ENCODE measurements around the gene TK1.
"Not testable (repeated sequence)": the region's sequence is repeated elsewhere in the genome, so short reads cannot be mapped to it uniquely, and the experiment has no call there.

The TK1 gene, protein sequence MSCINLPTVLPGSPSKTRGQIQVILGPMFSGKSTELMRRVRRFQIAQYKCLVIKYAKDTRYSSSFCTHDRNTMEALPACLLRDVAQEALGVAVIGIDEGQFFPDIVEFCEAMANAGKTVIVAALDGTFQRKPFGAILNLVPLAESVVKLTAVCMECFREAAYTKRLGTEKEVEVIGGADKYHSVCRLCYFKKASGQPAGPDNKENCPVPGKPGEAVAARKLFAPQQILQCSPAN

DNA sequence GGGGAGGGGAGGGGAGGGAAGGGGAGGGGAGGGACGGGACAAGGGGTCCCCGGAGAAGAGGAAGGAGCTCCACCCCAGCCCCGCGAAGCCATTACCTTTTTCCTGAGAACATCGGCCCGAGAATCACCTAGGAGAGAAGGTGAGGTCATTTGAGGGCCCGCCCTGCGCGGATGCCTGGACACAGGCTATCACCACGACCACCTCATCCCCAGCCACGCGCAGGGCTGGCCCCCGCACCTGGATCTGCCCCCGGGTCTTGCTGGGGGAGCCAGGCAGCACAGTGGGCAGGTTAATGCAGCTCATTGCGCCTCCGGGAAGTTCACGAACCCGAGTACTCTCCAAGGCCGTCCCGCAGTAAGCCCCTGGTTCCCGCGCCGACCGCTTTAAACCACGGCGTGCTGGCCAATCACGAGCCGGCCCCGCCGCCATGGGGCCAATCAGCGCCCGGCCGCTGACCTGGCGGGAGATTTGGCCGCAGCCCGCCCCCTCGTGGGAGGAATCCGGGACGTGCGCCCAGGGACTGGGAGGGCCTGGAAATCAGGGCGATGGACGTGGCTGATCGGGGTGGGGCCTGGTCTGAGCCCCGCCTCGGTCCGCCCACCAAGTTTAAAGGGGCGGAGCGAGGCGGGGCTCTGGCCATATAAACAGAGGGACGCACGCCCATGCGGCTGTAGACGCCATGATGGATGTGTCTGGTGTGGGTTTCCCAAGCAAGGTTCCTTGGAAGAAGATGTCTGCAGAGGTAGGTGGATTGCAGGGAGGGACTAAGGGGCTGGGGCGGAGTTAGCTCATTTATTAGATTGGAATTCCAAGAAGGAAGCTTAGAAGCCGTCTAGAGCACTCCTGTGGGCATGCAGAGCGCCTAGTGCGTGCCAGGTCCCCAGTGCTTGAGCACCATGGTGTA, at the start of gene TK1, which contains the start of gene AFMID:
Gene TK1 (minus strand): TSS at position 361 of the 904 bp plus-strand sequence. CDS start 58 bp downstream, at position 303.
Gene AFMID (plus strand): TSS at position 671 of the 904 bp plus-strand sequence. CDS start 9 bp downstream, at position 680.
- peak; percentile 56 to 57 for DNase-seq (ENCODE audit: low read depth in 2 of 2)

DNA sequence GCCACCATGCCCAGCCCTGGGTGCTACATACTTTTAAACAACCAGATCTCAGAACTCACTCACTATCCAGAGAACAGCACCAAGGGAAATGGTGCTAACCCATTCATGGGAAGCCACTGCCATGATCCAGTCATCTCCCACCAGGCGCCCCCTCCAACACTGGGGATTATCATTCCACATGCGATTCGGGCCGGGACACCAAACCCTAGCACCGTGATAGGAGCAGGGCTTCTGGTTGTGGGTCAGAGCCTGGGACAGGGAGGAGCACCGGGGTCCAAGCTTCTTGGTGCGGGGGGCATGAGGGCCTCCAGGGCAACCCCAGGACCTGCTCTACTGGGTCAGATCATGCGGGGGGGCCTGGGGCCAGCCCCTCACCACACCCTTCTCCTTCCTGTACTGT, 49.0 kb upstream of the TK1 start:
- DNase-seq (ENCODE audit: low read depth in 2 of 2) = no peak

DNA sequence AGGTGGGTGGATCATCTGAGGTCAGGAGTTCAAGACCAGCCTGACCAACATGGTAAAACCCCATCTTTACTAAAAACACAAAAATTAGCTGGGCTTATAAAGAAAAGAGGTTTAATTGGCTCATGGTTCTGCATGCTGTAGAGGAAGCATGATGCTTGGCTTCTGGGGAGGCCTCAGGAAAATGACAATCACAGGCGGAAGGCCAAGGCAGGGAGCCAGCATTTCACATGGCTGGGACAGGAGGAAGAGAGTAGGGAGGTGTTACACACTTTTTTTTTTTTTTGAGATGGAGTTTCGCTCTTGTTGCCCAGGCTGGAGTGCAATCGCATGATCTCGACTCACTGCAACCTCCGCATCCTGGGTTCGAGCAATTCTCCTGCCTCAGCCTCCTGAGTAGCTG, 48.2 kb upstream of the TK1 start:
- not testable (repeated sequence) for DNase-seq (ENCODE audit: low read depth in 2 of 2)

DNA sequence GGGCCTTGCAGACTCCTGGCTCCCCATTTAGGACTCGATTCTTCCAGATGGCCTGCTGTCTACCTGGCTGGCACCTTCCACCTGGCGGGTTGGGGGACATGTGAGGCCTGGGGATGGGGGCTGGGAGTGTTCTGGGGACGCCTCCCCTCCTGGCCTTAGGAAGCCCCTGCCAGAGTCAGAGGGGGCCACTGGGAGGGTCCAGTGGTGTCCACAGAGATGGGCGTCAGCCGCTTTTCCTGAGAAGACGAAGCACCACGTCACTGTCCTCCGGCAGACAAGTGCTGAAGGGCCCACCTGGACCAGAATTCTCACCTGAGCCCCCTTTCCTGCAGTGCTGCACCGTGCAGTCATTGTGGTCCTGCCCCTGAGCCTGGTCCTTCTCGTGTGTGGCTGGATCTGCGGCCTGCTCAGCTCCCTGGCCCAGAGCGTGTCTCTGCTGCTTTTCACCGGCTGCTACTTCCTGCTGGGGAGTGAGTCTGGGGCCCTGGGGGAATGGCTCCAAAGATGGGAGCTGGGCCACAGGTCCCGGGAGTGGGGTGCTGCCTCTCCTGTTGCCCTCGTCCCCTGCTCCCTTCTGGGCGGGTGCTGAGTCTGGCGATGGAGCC, 47.5 kb upstream of the TK1 start:
- no peak for DNase-seq (ENCODE audit: low read depth in 2 of 2)

DNA sequence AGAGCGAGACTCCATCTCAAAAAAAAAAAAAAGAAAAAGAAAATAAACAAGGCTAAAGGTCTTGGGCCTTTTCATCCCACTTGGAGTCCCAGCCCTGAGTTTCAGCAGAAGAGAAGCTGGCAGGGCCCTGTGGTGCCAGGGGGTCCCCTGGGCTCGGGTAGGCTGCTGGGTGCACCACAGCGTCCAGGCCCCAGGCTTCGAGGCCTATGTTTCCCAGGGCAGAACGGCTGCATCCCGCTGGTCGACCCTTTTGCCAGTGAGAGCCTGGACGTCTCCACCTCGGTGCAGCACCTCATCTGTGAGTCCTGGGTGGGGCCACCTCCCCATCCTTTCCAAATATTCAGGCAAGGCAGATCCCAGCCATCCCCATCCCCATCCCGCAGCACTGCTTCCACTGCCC, 46.8 kb upstream of the TK1 start:
- no peak for DNase-seq (ENCODE audit: low read depth in 2 of 2)

DNA sequence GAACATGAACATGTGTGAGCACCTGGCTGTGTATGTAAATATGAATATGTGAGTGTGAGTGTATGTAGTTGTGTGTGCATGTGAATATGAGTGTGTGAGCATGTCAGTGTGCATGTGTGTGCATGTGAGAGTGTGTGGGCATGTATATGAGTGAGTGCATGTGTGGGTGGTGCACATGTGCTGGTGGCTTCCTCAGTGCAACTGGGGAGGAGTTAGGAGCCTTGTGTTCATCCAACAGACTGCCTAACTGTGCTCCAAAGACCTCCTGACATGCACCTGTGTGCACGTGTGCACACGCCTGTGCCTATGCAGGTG, 46.0 kb upstream of the TK1 start:
- no peak for DNase-seq (ENCODE audit: low read depth in 2 of 2)

DNA sequence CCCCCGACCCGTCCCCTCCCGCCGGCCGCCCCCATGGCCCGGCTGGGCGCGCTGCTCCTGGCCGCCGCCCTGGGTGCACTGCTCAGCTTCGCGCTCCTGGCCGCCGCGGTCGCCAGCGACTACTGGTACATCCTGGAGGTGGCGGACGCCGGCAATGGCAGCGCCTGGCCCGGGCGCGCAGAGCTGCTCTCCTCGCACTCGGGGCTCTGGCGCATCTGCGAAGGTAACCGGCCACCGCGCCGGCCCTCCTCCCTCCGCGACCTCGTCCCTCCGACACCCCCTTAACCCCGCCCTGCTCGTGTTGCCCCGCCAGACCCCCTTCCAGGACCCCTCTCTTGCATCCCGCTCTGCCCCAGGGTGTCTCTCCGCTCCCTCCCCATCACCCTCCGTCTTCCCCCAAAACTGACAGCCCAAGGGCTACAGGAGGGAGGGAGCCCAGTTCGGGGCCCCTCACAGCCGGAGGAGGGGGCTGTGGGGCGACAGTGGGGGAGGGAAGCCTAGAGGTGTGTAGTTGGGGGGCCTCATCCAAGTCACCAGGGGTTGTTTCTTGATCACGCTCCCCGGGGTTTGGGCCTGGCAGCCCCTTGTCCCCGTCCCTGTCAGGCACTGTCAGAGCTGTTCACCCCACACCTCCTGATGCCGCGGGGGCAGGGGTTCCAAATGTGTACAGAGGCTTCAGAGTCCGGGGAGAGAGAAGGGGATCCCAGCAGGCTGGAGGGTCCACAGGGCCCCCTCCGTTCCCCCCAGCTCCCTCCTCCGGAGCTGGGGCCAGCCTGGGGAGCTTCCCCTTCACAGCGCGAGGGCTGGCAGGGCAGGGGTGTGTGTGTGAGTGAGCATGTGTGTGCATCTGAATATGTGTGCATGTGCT, 45.4 kb upstream of the TK1 start:
- no peak for DNase-seq (ENCODE audit: low read depth in 2 of 2)

DNA sequence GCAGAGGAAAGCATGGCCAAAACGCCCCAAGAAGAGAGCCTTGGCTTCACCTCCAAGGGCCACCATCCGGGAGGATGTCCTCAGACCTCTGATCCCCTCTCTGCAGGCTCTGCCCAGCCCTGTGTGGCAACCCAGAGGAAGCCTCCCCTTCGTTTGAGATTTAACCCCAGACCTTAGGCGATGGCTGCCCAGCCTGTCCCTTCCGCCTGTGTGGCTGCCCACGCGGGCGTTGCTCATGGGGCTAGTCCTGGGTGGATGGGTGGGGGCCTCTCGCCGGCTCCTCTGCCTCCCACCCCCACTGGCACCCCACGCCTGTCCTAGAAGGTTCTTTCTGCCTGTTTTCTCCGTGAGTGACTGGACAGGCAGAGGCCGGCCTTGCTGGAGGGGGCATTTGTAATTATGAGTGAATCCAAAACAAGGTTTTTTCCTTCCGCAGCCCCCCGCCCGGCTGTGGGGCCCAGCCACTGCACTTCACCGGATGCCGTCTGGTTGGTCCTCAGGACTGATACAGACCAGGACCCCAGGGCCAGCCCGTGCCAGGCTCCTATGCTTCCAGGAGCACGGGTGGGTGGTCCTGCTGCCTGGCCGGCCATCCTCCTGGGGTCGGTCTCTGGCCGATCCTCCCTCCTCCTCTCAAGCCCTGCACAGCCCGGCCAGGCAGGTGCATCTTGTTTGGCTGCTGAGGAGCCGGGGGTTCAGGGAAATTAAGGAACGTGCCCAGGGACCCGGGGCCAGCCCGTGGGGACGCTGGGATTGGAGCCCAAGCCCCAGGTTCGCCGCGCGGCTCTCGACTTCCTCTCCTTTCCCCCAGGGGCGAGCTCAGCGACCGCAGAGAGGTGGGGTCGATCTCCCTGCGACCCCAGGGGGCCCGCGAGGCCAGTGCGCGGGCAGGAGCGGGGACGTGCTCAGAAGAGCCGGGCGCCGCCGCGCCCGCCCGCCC, 44.4 kb upstream of the TK1 start, which contains the start of gene TMEM235:
Gene TMEM235 (plus strand): TSS at position 636 of the 940 bp plus-strand sequence. CDS start 393 bp downstream, outside the sequence.
- DNase-seq (ENCODE audit: low read depth in 2 of 2) = no peak

DNA sequence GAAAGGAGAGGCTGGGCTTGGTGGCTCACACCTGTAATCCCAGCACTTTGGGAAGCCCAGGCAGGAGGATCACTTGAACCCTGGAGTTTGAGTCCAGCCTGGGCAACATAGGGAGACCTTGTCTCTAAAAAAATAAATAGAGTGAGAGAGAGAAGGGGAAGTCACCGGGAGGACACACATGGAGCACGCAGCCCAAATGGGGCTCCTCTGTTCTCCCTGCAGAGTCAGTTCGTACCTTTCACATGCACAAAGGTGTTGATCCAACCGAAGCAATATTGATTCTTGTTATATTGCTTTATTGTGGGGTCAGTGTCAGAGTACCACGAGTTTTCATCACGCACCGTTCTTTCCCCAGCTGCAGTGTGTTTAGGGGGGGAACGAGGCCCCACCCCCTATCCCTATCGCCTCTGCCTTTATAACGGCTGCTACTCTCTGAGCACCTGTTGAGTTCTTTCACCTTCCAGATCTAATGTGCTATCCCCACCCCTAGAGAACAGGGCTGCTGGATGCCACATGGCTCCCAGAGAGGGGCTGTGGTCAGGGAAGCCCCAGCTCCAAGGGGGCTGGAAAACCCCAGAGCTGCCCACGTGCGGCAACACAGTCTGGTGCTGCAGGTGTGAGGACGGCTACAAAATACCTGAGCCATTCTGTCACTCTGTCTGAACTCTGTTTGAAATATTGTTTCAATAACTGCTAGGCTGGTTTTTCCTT, 43.6 kb upstream of the TK1 start:
- no peak for DNase-seq (ENCODE audit: low read depth in 2 of 2)

DNA sequence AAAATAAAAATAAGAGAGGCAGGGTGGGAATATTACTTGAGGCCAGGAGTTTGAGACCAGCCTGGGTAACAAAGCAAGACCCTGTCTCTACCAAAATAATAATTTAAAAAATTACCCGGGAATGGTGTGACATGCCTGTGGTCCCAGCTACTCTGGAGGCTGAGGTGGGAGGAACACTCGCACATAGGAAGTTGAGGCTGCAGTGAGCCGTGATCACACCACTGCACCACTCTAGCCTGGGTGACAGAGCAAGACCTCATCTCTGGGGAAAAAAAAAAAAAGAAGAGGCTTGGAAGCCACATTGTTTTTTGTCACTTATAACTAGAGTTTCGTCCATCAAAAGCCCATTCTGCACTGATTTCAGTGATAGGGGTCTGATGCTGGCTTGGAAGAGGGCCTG, 41.3 kb upstream of the TK1 start:
- no peak for DNase-seq (ENCODE audit: low read depth in 2 of 2)

DNA sequence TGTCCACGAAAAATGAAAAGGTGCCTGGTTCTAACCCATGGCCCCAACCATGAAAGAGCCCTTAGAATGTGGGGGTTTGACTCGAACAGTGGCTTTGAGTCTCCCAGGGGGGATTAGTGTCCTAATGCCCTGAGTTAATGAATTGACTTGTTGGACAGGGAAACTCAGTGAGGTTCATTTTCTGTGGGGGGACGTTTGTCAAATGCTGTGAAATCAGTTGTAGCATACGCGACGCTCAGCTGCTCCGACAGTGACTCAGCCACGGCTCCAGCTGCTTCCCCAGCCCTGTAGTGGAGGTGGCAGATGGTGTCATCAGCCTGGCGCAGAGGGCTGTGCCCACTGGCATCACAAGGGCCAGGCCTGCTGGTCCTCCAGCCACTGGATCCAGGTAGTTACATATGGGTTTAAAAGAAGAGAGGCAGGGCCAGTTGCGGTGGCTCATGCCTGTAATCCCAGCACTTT, 40.6 kb upstream of the TK1 start:
- DNase-seq (ENCODE audit: low read depth in 2 of 2) = no peak

DNA sequence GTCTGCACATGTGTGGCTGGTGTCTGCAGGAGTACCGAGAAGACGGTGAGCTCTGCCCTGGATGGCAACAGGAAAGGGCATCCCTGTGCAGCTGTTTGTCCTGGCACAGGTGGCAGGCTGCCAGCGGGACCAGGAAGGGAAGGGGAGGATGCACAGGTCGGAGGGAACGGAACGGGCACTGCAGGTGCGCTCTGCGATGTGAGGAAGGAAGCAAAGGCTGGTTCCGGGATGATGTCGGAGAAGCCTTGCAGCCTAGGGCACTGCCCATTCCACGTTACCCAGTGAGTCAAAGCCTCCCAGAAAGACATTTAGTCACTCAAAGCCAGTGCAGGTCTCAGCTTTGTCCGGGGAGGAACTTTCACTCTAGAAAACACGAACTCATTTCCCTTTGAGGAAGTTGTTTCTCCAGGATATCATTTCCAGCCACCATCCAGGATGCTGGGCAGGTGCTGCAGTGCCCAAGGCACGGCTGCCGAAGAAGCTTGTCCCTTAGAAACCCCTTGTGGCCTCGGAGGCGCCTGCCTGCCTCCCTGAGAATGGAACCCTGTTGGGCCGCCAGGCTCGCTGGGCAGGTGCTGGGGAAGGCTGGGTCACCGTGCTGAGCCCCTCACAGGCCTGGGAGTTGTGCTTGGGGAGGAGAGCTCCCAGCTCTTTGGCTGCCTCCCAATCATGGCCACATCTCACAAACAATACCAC, 40.1 kb upstream of the TK1 start:
- no peak for DNase-seq (ENCODE audit: low read depth in 2 of 2)

DNA sequence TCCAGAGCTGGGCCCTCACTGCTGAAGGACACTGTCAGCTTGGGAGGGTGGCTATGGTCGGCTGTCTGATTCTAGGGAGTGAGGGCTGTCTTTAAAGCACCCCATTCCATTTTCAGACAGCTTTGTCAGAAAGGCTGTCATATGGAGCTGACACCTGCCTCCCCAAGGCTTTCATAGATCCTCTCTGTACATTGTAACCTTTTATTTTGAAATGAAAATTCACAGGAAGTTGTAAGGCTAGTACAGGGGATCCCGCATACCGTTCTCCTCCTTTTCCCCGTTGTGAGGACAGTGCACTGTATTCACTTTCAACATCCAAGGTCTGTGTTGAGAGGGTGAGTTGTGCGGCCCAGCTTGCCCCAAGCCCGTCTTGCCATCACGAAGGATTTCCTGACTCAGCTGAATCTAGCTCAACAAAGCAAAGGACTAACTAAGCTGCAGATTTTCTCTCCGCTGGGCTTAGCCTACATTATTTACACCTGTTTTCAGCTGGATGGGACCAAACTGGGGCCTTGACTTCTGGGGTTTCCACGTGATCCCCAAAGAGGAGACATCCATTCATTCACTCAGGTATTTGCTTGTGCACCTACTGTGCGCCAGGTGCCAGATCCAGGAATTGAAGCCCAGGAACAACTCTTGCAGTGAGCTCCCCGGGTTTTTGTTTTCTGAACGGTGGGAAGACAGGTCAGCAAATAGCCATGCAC, 39.4 kb upstream of the TK1 start:
- no peak for DNase-seq (ENCODE audit: low read depth in 2 of 2)

DNA sequence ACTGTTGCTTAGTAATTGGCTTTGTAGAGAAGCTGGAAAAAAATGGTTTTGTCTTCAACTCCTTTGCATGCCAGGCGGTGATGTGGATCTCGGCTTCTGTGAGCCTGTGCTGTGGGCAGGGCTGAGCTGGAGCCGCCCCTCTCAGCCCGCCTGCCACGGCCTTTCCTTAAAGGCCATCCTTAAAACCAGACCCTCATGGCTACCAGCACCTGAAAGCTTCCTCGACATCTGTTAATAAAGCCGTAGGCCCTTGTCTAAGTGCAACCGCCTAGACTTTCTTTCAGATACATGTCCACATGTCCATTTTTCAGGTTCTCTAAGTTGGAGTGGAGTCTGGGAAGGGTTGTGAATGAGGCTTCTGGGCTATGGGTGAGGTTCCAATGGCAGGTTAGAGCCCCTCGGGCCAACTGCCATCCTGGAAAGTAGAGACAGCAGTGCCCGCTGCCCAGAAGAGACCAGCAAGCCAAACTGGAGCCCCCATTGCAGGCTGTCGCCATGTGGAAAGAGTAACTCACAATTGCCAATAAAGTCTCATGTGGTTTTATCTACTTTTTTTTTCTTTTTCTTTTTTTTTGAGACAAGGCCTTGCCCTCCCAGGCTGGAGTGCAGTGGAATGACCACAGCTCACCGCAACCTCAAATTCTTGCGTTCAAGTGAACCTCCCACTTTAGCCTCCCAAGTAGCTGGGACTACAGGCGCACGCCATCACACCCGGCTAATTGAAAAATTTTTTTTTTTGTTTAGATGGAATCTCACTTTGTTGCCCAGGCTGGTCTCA, 38.4 kb upstream of the TK1 start:
- DNase-seq (ENCODE audit: low read depth in 2 of 2) = no peak

DNA sequence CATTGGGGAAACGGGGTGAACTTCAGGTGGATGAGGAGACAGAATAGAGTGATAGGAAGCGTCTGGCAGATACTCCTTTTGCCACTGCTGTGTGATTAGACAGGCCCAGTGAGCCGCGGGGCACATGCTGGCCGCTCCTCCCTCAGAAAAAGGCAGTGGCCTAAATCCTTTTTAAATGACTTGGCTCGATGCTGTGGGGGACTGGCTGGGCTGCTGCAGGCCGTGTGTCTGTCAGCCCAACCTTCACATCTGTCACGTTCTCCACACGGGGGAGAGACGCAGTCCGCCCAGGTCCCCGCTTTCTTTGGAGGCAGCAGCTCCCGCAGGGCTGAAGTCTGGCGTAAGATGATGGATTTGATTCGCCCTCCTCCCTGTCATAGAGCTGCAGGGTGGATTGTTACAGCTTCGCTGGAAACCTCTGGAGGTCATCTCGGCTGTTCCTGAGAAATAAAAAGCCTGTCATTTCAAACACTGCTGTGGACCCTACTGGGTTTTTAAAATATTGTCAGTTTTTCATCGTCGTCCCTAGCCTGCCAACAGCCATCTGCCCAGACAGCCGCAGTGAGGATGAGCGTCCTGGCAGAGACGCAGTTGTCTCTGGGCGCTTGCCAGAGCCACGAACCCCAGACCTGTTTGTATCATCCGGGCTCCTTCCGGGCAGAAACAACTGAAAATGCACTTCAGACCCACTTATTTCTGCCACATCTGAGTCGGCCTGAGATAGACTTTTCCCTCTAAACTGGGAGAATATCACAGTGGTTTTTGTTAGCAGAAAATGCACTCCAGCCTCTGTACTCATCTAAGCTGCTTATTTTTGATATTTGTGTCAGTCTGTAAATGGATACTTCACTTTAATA, 37.6 kb upstream of the TK1 start:
- no peak for DNase-seq (ENCODE audit: low read depth in 2 of 2)

DNA sequence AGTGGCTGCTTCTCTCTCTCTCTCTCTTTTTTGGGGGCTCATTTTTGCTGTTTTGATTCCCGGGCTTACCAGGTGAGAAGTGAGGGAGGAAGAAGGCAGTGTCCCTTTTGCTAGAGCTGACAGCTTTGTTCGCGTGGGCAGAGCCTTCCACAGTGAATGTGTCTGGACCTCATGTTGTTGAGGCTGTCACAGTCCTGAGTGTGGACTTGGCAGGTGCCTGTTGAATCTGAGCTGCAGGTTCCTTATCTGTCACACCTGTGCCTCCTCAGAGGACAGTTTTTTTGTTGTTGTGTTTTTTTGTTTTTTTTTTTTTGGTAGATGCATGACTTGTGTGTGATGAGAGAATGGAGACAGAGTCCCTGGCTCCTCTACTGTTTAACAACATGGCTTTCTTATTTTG, 36.9 kb upstream of the TK1 start:
- DNase-seq (ENCODE audit: low read depth in 2 of 2) = no peak

DNA sequence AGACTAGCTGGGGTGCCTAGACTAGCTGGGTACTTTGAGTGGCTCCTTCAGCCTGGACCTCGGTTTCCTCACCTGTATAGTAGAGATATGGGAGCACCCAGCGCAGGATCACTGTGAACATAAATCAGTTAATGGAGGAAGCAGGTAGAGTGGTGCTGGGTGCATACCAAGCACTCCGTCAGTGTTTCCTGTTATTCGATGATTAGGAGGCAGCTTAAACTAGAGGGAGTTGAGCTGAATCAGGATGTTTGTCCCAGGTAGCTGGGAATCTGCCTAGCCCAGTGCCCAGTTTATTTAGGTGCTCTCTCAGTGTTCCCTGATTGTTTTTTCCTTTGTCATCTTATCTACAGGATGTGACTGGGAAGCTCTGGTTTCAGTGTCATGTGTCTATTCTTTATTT, 36.2 kb upstream of the TK1 start:
- DNase-seq (ENCODE audit: low read depth in 2 of 2) = no peak
